GM18526 (cell line): ENCODE measurements around the gene DNAH9.

Source experiments
- POLR2A ChIP-seq: IDR thresholded peaks from 3 replicates; pipeline ENCODE4 v1.6.1; 2011; ENCODE audit not compliant: insufficient read length; ENCODE audit errors: extremely low read depth

Gene DNAH9

GRCh38 chr17:11693284-11693683 lies 95.0 kb downstream of the DNAH9 start:
- TF ChIP-seq POLR2A = no peak

GRCh38 chr17:11700668-11701067 lies 102.4 kb downstream of the DNAH9 start:
- no peak for TF ChIP-seq POLR2A

- no peak for TF ChIP-seq POLR2A
Measured at GRCh38 chr17:11701911-11702310, 103.6 kb downstream of the DNAH9 start.

GRCh38 chr17:11704041-11704440 lies 105.8 kb downstream of the DNAH9 start:
- TF ChIP-seq POLR2A = no peak

- TF ChIP-seq POLR2A = no peak
Measured at GRCh38 chr17:11705111-11705510, 106.8 kb downstream of the DNAH9 start.

- TF ChIP-seq POLR2A = no peak
Measured at GRCh38 chr17:11707586-11707985, 109.3 kb downstream of the DNAH9 start.

GRCh38 chr17:11712456-11712855 lies 114.2 kb downstream of the DNAH9 start:
- TF ChIP-seq POLR2A = no peak

GRCh38 chr17:11719203-11719602 lies 120.9 kb downstream of the DNAH9 start:
- no peak for TF ChIP-seq POLR2A

- no peak for TF ChIP-seq POLR2A
Measured at GRCh38 chr17:11719856-11720255, 121.6 kb downstream of the DNAH9 start.

- TF ChIP-seq POLR2A = no peak
Measured at GRCh38 chr17:11720816-11721215, 122.5 kb downstream of the DNAH9 start.

- no peak for TF ChIP-seq POLR2A
Measured at GRCh38 chr17:11730747-11731146, 132.5 kb downstream of the DNAH9 start.

- no peak for TF ChIP-seq POLR2A
Measured at GRCh38 chr17:11736613-11737312, 138.5 kb downstream of the DNAH9 start.

GRCh38 chr17:11737313-11737679 lies 139.0 kb downstream of the DNAH9 start:
- TF ChIP-seq POLR2A = no peak

GRCh38 chr17:11738151-11738550 lies 139.9 kb downstream of the DNAH9 start:
- TF ChIP-seq POLR2A = no peak

- TF ChIP-seq POLR2A = no peak
Measured at GRCh38 chr17:11739351-11739750, 141.1 kb downstream of the DNAH9 start.

- no peak for TF ChIP-seq POLR2A
Measured at GRCh38 chr17:11739848-11740247, 141.6 kb downstream of the DNAH9 start.

- no peak for TF ChIP-seq POLR2A
Measured at GRCh38 chr17:11742886-11743285, 144.6 kb downstream of the DNAH9 start.
